HEK293 (cell line): ENCODE results near the gene CUEDC1.

Source experiments
- KLF16 ChIP-seq: fragments of 450-650 bp; formaldehyde crosslinking; IDR thresholded peaks from 2 replicates; pipeline ENCODE4 v1.5.1; 2017; ENCODE audit warnings: missing biosample characterization, missing genetic modification characterization
- KLF9 ChIP-seq: fragments of 450-650 bp; formaldehyde crosslinking; IDR thresholded peaks from 2 replicates; pipeline ENCODE4 v1.5.1; 2016; ENCODE audit warnings: missing biosample characterization, missing genetic modification characterization, low read depth
- YY2 ChIP-seq: fragments of 450-650 bp; formaldehyde crosslinking; IDR thresholded peaks from 2 replicates; pipeline ENCODE4 v1.5.1; 2016; ENCODE audit warnings: missing biosample characterization, missing genetic modification characterization
- ZBTB20 ChIP-seq: fragments of 450-650 bp; formaldehyde crosslinking; IDR thresholded peaks from 2 replicates; pipeline ENCODE4 v1.5.1; 2016; ENCODE audit warnings: missing biosample characterization, missing genetic modification characterization
- ZEB2 ChIP-seq: fragments of 450-650 bp; formaldehyde crosslinking; IDR thresholded peaks from 2 replicates; pipeline ENCODE4 v1.5.1; 2016; ENCODE audit warnings: missing biosample characterization, missing genetic modification characterization
- ZIC2 ChIP-seq: fragments of 450-650 bp; formaldehyde crosslinking; IDR thresholded peaks from 2 replicates; pipeline ENCODE4 v1.5.1; 2016; ENCODE audit warnings: missing biosample characterization, missing genetic modification characterization
- ZNF132 ChIP-seq: fragments of 450-650 bp; formaldehyde crosslinking; IDR thresholded peaks from 2 replicates; pipeline ENCODE4 v1.5.1; 2017; ENCODE audit warnings: missing biosample characterization, missing genetic modification characterization, borderline replicate concordance
- ZNF175 ChIP-seq: fragments of 450-650 bp; formaldehyde crosslinking; IDR thresholded peaks from 2 replicates; pipeline ENCODE4 v1.5.1; 2016; ENCODE audit warnings: missing biosample characterization, missing genetic modification characterization
- ZNF2 ChIP-seq: fragments of 450-650 bp; formaldehyde crosslinking; IDR thresholded peaks from 2 replicates; pipeline ENCODE4 v1.5.1; 2016; ENCODE audit warnings: missing biosample characterization, missing genetic modification characterization
- ZNF248 ChIP-seq: fragments of 450-650 bp; formaldehyde crosslinking; IDR thresholded peaks from 2 replicates; pipeline ENCODE4 v1.5.1; 2017; ENCODE audit warnings: missing biosample characterization, missing genetic modification characterization
- ZNF324 ChIP-seq: fragments of 450-650 bp; formaldehyde crosslinking; IDR thresholded peaks from 2 replicates; pipeline ENCODE4 v1.5.1; 2016; ENCODE audit warnings: missing biosample characterization, missing genetic modification characterization
- ZNF521 ChIP-seq: fragments of 450-650 bp; formaldehyde crosslinking; IDR thresholded peaks from 2 replicates; pipeline ENCODE4 v1.5.1; 2017; ENCODE audit warnings: missing biosample characterization, mild to moderate bottlenecking, missing genetic modification characterization
- ZNF544 ChIP-seq: fragments of 450-650 bp; formaldehyde crosslinking; IDR thresholded peaks from 2 replicates; pipeline ENCODE4 v1.5.0; 2017; ENCODE audit warnings: missing biosample characterization, missing genetic modification characterization
- ZNF561 ChIP-seq: fragments of 450-650 bp; IDR thresholded peaks from 2 replicates; pipeline ENCODE4 v1.5.1; 2018; ENCODE audit warnings: missing biosample characterization, missing genetic modification characterization, borderline replicate concordance
- ZNF610 ChIP-seq: fragments of 450-650 bp; formaldehyde crosslinking; IDR thresholded peaks from 2 replicates; pipeline ENCODE4 v1.5.1; 2016; ENCODE audit warnings: missing biosample characterization, missing genetic modification characterization, borderline replicate concordance
- ZNF623 ChIP-seq: fragments of 450-650 bp; formaldehyde crosslinking; IDR thresholded peaks from 2 replicates; pipeline ENCODE4 v1.5.1; 2016; ENCODE audit warnings: missing biosample characterization, missing genetic modification characterization
- ZNF777 ChIP-seq: fragments of 450-650 bp; formaldehyde crosslinking; IDR thresholded peaks from 2 replicates; pipeline ENCODE4 v1.5.1; 2017; ENCODE audit warnings: missing biosample characterization, missing genetic modification characterization, borderline replicate concordance
- ZNF791 ChIP-seq: fragments of 450-650 bp; formaldehyde crosslinking; IDR thresholded peaks from 2 replicates; pipeline ENCODE4 v1.5.1; 2016; ENCODE audit warnings: missing biosample characterization, missing genetic modification characterization
- TF ChIP-seq, protein P1 (sequence below): fragments of 450-650 bp; formaldehyde crosslinking; IDR thresholded peaks from 2 replicates; pipeline ENCODE4 v1.5.1; 2016; ENCODE audit warnings: missing biosample characterization, missing genetic modification characterization
- TF ChIP-seq, protein P2 (sequence below): fragments of 450-650 bp; formaldehyde crosslinking; conservative IDR thresholded peaks from 2 replicates; pipeline ENCODE4 v1.5.1; 2016; ENCODE audit warnings: low read depth, missing biosample characterization, missing genetic modification characterization
- TF ChIP-seq, protein P3 (sequence below): fragments of 450-650 bp; formaldehyde crosslinking; IDR thresholded peaks from 2 replicates; pipeline ENCODE4 v1.5.1; 2017; ENCODE audit warnings: missing biosample characterization, missing genetic modification characterization
- TF ChIP-seq, protein P4 (sequence below): fragments of 450-650 bp; formaldehyde crosslinking; IDR thresholded peaks from 2 replicates; pipeline ENCODE4 v1.5.1; 2016; ENCODE audit warnings: missing biosample characterization, missing genetic modification characterization
- TF ChIP-seq, protein P5 (sequence below): fragments of 450-650 bp; formaldehyde crosslinking; IDR thresholded peaks from 2 replicates; pipeline ENCODE4 v1.5.1; 2017; ENCODE audit warnings: missing biosample characterization, missing genetic modification characterization
- TF ChIP-seq, protein P6 (sequence below): fragments of 450-650 bp; IDR thresholded peaks from 2 replicates; pipeline ENCODE4 v1.5.1; 2018; ENCODE audit warnings: missing biosample characterization, mild to moderate bottlenecking, missing genetic modification characterization

Gene CUEDC1

DNA sequence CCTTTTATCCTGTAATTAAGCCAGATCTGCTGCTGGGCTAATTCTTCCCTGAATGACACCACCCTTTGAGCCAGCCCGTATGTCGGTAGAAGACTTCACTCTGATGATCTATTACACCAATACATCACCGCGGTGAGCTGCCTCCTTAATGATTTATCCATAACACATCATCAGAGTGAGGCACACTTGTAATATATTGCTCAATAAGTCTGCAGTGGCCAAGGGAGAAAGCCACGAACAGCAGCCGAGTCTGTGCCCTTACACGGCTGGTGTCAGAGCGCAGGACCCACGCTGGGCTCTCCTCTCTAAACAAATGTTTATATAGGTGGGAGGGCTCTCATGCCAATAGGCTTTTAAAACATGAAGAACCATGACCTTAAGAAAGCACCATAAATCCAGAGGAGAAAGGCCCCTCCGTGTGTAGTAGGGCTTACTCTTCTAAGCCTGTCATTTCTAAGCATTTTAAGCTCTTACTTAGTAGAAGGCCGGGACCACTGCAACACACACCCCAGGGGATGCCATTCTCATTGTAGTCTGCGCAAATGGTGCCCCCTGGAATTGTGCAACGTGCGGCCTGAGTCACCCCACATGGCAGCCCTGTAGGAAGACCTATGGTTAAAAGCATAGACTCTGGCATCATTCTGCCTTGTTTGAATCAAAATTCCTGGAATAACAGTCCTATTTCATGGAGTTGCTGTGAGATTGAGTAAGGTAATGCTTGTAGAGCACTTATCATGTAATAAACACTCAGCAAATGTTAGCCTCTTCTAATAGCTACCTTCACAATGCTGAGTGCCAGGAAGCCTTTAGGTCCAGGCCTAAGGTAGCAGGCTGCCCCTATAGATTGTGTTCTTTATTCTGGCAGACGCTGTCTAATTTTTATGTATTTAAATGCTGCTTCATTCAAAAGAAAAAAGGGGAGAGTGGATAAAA, 131.5 kb downstream of the CUEDC1 start (continued):
- TF ChIP-seq, protein P1, sequence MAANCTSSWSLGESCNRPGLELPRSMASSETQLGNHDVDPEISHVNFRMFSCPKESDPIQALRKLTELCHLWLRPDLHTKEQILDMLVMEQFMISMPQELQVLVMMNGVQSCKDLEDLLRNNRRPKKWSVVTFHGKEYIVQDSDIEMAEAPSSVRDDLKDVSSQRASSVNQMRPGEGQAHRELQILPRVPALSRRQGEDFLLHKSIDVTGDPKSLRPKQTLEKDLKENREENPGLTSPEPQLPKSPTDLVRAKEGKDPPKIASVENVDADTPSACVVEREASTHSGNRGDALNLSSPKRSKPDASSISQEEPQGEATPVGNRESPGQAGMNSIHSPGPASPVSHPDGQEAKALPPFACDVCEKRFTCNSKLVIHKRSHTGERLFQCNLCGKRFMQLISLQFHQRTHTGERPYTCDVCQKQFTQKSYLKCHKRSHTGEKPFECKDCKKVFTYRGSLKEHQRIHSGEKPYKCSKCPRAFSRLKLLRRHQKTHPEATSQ (tag by site-specific recombination), result no peak
- TF ChIP-seq ZNF777 (tag by site-specific recombination) (no peak), ZNF324 (tag by site-specific recombination) (no peak; the same call in 1 of the 2 replicates), ZNF623 (no peak), ZNF132 (tag by site-specific recombination) (no peak), ZNF175 (tag by site-specific recombination) (no peak), ZNF610 (tag by site-specific recombination) (no peak), ZIC2 (peak; percentile 96), ZNF2 (tag by site-specific recombination) (no peak), ZNF248 (tag by site-specific recombination) (no peak), ZNF791 (no peak), KLF9 (tag by site-specific recombination) (no peak), KLF16 (tag by site-specific recombination) (no peak), ZNF544 (no peak), ZEB2 (tag by site-specific recombination) (peak; percentile 77), ZNF561 (peak; percentile 26; the same call in 1 of the 2 replicates), ZBTB20 (peak; percentile 16; the same call in 1 of the 2 replicates), ZNF521 (tag by site-specific recombination) (no peak), YY2 (tag by site-specific recombination) (no peak)
- TF ChIP-seq, protein P2, sequence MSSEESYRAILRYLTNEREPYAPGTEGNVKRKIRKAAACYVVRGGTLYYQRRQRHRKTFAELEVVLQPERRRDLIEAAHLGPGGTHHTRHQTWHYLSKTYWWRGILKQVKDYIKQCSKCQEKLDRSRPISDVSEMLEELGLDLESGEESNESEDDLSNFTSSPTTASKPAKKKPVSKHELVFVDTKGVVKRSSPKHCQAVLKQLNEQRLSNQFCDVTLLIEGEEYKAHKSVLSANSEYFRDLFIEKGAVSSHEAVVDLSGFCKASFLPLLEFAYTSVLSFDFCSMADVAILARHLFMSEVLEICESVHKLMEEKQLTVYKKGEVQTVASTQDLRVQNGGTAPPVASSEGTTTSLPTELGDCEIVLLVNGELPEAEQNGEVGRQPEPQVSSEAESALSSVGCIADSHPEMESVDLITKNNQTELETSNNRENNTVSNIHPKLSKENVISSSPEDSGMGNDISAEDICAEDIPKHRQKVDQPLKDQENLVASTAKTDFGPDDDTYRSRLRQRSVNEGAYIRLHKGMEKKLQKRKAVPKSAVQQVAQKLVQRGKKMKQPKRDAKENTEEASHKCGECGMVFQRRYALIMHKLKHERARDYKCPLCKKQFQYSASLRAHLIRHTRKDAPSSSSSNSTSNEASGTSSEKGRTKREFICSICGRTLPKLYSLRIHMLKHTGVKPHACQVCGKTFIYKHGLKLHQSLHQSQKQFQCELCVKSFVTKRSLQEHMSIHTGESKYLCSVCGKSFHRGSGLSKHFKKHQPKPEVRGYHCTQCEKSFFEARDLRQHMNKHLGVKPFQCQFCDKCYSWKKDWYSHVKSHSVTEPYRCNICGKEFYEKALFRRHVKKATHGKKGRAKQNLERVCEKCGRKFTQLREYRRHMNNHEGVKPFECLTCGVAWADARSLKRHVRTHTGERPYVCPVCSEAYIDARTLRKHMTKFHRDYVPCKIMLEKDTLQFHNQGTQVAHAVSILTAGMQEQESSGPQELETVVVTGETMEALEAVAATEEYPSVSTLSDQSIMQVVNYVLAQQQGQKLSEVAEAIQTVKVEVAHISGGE, result no peak
- TF ChIP-seq, protein P3, sequence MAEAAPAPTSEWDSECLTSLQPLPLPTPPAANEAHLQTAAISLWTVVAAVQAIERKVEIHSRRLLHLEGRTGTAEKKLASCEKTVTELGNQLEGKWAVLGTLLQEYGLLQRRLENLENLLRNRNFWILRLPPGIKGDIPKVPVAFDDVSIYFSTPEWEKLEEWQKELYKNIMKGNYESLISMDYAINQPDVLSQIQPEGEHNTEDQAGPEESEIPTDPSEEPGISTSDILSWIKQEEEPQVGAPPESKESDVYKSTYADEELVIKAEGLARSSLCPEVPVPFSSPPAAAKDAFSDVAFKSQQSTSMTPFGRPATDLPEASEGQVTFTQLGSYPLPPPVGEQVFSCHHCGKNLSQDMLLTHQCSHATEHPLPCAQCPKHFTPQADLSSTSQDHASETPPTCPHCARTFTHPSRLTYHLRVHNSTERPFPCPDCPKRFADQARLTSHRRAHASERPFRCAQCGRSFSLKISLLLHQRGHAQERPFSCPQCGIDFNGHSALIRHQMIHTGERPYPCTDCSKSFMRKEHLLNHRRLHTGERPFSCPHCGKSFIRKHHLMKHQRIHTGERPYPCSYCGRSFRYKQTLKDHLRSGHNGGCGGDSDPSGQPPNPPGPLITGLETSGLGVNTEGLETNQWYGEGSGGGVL (tag by site-specific recombination), result no peak
- TF ChIP-seq, protein P4, sequence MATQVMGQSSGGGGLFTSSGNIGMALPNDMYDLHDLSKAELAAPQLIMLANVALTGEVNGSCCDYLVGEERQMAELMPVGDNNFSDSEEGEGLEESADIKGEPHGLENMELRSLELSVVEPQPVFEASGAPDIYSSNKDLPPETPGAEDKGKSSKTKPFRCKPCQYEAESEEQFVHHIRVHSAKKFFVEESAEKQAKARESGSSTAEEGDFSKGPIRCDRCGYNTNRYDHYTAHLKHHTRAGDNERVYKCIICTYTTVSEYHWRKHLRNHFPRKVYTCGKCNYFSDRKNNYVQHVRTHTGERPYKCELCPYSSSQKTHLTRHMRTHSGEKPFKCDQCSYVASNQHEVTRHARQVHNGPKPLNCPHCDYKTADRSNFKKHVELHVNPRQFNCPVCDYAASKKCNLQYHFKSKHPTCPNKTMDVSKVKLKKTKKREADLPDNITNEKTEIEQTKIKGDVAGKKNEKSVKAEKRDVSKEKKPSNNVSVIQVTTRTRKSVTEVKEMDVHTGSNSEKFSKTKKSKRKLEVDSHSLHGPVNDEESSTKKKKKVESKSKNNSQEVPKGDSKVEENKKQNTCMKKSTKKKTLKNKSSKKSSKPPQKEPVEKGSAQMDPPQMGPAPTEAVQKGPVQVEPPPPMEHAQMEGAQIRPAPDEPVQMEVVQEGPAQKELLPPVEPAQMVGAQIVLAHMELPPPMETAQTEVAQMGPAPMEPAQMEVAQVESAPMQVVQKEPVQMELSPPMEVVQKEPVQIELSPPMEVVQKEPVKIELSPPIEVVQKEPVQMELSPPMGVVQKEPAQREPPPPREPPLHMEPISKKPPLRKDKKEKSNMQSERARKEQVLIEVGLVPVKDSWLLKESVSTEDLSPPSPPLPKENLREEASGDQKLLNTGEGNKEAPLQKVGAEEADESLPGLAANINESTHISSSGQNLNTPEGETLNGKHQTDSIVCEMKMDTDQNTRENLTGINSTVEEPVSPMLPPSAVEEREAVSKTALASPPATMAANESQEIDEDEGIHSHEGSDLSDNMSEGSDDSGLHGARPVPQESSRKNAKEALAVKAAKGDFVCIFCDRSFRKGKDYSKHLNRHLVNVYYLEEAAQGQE, result no peak
- TF ChIP-seq, protein P5, sequence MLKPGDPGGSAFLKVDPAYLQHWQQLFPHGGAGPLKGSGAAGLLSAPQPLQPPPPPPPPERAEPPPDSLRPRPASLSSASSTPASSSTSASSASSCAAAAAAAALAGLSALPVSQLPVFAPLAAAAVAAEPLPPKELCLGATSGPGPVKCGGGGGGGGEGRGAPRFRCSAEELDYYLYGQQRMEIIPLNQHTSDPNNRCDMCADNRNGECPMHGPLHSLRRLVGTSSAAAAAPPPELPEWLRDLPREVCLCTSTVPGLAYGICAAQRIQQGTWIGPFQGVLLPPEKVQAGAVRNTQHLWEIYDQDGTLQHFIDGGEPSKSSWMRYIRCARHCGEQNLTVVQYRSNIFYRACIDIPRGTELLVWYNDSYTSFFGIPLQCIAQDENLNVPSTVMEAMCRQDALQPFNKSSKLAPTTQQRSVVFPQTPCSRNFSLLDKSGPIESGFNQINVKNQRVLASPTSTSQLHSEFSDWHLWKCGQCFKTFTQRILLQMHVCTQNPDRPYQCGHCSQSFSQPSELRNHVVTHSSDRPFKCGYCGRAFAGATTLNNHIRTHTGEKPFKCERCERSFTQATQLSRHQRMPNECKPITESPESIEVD (tag by site-specific recombination), result no peak
- TF ChIP-seq, protein P6, sequence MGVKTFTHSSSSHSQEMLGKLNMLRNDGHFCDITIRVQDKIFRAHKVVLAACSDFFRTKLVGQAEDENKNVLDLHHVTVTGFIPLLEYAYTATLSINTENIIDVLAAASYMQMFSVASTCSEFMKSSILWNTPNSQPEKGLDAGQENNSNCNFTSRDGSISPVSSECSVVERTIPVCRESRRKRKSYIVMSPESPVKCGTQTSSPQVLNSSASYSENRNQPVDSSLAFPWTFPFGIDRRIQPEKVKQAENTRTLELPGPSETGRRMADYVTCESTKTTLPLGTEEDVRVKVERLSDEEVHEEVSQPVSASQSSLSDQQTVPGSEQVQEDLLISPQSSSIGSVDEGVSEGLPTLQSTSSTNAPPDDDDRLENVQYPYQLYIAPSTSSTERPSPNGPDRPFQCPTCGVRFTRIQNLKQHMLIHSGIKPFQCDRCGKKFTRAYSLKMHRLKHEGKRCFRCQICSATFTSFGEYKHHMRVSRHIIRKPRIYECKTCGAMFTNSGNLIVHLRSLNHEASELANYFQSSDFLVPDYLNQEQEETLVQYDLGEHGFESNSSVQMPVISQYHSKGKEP (tag by site-specific recombination), result no peak
